ENCODE data around the gene CNTFR.

GRCh38 chr9:34623374-34624235 lies 34.1 kb upstream of the CNTFR start:
- TF ChIP-seq CTCF (optimal IDR thresholded peaks at IDR 0.05 in 1 of 3, IDR thresholded peaks at IDR 0.05 in 1 of 3, conservative IDR thresholded peaks at IDR 0.05 in 1 of 3; ENCODE audit: extremely low read depth in 1 of 3, insufficient read depth in 2 of 3, low read length in 3 of 3), result no peak
- no peak for TF ChIP-seq EZH2 (IDR thresholded peaks at IDR 0.05; ENCODE audit: low read length)
